Posterior cingulate gyrus (tissue), 11 donors: Measurements from ENCODE around the gene PIGZ.

Experiments
- DNase-seq, 10 donors: peaks; one replicate each; pipeline versions ENCODE4 v3.0.0 to v3.0.0-alpha.2; 2020 to 2021; ENCODE audit warnings: mixed read lengths in 3 of 10
- intact Hi-C: fragments of 100-400 bp; cut with DNase I; formaldehyde crosslinking; loops from one replicate; pipeline ENCODE4 v1.15.1; 2023

PIGZ gene

DNA sequence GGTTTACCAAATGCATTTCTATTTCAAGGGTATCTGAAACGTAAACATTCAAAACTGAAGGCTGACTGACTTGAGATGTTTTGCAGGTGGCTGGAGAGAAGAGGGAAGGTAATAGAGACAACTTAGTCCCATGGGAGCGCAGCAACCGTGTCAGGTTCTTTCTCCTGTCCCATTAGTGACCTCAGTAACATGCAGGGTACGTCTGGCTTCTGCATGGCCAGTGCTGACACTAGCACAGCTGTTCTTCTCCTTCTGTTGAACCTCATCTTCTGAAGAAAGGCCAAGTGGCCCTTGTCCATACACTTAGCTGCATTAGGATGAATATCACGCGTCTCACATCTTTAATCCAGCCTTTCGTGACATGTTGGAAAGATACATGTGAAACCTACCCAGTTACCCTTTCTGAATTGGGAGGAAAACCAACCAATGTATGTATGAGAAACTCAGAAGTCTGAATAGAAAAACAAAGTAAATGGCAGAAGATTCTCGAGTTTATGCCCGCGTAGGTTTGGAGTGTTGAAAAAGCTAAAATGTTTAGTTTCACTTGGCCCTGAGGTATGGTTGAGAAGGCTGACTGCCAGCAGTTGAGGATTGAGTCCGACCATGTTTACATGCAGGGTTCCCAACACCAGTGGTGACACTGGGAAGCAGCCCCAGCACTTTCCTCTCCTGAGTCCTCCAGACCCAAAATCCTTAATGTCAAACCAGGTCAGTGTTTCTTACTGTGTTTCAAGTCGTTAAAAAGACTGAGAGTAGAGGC is 36.6 kb downstream of the PIGZ start:
- DNase-seq, result no peak
- intact Hi-C loops, result no loop called here

DNA sequence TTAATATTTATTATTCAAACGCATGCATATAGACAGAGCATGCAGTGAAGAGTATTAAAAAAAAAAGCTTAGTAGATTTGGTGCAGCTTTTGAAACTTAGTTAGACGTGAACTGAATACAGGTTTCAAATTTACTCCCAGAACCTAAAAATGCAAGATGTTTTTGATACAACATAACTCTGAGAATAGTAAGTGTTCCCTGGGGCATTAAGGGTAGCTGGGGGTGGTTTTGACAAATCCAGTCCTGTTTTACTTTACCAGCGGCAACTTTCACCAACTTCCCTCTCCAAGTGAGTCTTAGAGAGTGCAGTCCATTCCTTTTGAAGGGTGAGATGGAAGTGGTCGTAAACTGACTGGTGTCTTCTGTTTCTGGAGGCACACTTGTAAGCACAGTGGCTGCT is 37.5 kb downstream of the PIGZ start:
- DNase-seq, result no peak
- intact Hi-C loops, result no loop called here

DNA sequence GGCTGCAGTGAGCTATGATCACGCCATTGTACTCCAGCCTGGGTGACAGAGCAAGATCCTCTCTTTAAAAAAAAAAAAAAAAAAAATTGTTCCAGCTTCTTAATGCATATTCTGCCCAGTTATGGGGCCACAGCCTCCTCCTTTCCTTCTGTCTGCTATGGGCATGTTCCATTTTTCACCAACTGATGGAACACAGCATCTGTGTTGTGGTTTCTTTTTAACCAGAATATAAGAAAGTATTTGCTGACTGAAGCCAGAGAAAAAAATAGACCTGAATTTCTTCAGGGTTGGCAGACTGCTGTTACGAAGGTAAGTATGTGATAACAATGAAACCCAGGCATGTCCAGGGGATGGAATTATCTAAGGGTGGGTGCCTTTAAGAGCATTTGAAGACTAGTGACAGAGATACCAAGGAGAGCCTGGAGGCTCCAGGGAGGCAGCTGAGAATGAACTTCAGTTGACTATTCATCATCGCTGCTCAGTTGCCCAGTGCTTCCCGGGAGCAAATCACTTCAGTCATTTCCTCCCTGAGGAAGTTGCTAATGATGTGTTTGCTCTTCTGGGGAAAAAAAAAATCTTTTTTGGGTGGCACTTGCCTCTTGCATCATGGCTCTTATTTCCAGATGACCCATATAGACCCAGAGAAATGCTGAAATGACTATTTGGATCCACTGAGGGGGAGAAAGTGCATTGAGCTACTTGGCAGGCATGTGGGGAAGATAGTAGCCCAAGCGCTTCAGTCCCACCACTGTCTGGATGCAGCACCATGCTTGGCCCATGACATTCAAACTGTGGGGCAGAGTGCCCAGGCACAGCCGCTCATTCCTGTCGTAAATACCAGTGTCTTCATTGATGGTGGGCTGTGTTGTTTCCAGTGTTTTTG is 40.8 kb downstream of the PIGZ start:
- intact Hi-C loops, result no loop called here
- DNase-seq, result no peak

DNA sequence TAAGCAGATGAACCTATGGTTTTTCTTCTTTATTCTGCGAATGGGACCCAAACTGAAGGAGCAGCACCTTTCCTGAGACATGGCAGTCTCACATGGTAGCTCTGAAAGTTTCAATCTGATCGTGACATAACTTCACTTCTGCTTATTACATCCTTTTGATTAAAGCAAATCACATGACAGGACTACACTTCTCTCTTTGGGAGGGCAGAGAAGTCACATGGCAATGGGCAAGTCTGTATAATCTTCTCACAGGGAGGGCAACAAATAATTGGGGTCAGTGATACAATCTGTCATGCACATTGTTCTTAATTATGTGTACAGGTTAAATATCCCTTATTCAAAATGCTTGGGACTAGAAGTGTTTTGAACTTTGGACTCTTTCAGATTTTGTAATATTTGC is 47.9 kb downstream of the PIGZ start:
- DNase-seq, result no peak
- intact Hi-C loops, result no loop called here

DNA sequence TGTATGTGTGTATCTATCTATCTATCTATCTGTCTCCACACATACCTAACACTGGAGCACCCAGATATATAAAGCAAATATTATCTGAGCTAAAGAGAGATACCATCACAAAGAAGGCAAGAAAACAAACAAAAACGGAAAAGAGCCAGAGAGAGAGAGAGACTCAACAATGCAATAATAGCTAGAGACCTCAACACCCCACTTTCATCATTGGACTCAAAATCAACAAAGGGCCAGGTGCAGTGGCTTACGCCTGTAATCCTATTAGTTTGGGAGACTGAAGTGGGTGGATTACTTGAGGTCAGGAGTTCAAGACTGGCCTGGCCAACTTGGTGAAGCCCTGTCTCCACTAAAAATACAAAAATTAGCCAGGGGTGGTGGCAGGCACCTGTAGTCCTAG is 49.7 kb downstream of the PIGZ start:
- DNase-seq, result no peak
- intact Hi-C loops, result no loop called here

DNA sequence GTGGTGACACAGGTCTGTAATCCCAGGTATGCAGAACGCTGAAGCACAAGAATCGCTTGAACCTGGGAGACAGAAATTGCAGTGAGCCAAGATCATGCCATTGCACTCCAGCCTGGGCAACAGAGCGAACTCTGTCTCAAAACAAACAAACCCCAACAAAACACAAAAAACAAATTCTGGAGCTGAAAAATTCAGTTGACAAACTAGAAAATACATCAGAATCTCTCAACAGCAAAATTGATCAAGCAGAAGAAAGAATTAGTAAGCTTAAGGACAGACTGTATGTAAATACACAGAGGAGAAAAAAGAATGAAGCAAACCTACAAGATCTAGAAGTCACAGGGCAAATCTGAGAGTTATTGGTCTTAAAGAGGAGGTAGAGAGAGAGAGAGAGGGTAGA is 51.6 kb downstream of the PIGZ start:
- intact Hi-C loops, result no loop called here
- DNase-seq, result no peak

DNA sequence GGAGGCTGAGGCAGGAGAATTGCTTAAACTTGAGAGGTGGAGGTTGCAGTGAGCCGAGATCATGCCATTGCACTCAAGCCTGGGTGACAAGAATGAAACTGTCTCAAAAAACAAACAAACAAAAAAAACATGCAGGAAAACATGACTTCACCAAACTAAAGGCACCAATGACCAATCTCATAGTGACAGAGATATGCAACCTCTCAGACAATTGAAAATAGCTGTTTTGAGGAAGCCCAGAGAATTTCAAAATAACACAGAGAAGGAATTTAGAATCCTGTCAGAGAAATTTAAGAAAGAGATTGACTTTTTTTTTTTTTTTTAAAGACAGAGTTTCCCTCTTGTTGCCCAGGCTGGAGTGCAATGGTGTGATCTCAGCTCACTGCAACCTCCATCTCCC is 52.4 kb downstream of the PIGZ start:
- intact Hi-C loops, result no loop called here

DNA sequence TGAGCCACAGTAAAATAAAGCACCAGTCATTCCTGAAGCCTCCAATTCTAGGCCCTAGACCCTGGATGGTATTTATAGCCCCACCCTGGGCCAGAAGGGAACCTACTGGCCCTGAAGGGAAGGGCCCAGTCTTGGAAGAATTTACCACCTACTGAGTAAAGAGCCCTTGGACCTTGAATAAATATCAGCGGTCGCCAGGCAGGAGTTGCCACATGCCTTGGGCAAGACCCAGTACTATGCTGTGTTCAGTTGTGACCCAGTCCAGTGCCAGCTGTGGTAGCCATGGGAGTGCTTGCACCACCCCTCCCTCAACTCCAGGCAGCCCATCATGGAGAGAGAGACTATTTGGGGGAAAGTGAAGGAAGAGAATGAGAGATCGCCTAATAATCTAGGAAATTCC is 53.3 kb downstream of the PIGZ start:
- no peak for DNase-seq
- intact Hi-C loops, result no loop called here

More for the DNA sequence above, 52.4 kb downstream of the PIGZ start:
- DNase-seq, result no peak

DNA sequence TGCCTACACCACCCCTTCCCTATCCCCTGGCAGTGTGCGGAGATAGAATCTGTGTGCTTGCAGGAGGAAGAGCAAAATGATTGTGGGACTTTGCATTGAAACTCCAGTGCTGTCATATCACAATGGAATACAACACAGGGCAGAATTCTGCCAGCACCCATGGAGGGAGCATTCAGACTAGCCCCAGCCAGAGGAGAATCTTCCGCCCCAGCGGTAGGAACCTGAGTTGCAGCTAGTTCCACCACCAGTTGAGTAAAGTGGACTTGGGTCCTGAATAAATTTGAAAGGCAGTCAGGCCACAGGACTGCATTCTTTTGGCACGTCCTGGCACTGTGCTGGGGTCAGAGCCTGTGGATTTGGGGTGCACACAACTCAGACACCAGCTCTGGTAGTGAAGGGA is 53.8 kb downstream of the PIGZ start:
- peak in 1 of 10 donors; percentile 35 for DNase-seq
- intact Hi-C loops, result no loop called here

DNA sequence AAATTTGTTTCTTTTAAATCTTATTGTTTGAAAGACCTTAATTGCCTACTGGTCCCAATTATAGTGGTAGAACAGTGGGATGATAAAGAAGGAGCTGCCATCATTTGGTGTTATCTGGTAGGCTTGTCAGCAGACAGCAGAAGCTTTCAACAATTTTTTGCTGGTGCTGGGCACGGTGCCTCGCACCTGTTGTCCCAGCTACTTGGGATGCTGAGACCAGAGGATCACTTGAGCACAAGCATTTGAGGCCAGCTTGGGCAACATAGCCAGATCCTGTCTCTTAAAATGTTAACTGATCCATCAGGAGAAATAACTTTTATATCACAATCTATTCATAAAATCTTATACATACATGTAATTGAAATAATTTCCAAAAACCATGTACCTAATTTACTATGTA is 64.9 kb downstream of the PIGZ start:
- DNase-seq, result no peak
- intact Hi-C loops, result no loop called here

DNA sequence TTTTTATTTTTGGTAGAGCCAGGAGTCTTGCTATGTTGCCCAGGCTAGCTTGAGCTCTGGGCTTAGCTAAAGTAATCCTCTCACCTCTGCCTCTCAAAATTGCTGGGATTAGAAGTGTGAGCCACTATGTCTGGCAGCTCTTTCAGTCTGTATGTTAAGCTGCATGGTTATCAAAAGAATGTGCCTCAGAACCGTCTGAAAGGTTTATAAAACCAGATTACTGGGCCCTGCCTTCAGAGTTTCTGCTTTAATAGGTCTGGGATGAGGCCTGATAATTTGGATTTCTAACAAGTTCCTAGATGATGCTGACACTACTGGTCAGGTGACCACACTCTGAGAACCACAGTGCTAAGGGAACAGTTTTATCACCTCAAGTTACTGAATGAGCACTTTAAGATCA is 66.3 kb downstream of the PIGZ start:
- intact Hi-C loops, result no loop called here
- no peak for DNase-seq

DNA sequence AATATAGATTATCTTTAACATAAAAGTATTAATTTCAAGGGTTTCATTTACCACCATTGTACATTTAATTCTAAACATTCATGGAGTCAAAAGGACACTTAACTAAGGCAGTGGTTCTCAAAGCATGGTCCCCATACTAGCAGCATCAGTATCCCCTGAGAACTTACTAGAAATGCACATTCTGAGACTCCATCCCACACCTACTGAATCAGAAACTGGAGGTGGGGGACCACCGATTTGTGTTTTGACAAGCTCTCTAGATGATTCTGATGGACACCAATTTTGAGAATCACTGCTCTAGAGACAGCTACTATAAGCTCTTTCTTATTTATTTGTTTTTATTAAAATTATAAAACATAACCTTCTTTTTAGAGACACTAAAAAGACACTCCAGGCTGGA is 66.9 kb downstream of the PIGZ start:
- intact Hi-C loops, result no loop called here
- no peak for DNase-seq
